ENCODE results near the gene GLOD5. TPM values are rescaled to one million over a fixed set of nuclear protein-coding genes. Genes with fewer than 3 reads are reported as not detected.

GLOD5 gene
- total RNA-seq, 1 experiment from 2014 or later: not detected

GRCh38 chrX:48737940-48738339 lies 23.6 kb upstream of the GLOD5 start:
- H3K36me3 ChIP-seq (replicated peaks; ENCODE audit: control insufficient read depth, insufficient read depth, low read length): no peaks in the 10 kb centered on the region

DNA sequence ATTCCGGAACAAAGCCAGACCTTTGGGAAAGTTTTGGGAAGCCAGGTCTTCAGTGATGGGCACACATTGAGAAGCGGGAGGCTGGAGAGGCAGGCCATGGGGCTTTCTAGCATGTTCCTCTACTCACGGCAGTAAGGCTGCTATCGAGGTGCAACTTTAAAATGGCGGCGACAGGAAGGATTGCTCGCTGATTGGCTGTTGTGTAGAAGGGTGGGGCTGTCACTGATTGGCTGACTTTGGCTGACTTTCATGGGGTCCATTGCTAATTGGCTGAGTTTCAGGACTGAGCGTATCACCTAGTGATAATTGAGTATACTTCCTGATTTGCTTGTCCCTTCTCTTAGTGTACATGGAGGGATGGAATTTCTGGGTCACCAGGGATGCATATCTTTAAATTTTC lies 19.7 kb upstream of the GLOD5 start:
- Histone ChIP-seq H3K36me3 (replicated peaks; ENCODE audit: control insufficient read depth, insufficient read depth, low read length) (no peaks in the 10 kb centered on the region), H3K27me3 (ENCODE audit: control insufficient read depth, insufficient read depth, low read length) (no peaks in the 10 kb centered on the region), H3K4me3 (ENCODE audit: insufficient read depth, low read depth, low read length) (no peak overlapping the region)
- no peak for DNase-seq

More at GRCh38 chrX:48737940-48738339, 23.6 kb upstream of the GLOD5 start:
- Histone ChIP-seq H3K27me3 (ENCODE audit: control insufficient read depth, insufficient read depth, low read length) (no peaks in the 10 kb centered on the region), H3K4me3 (ENCODE audit: insufficient read depth, low read depth, low read length) (peak overlapping the region; percentile 59)
- DNase-seq: no peak

DNA sequence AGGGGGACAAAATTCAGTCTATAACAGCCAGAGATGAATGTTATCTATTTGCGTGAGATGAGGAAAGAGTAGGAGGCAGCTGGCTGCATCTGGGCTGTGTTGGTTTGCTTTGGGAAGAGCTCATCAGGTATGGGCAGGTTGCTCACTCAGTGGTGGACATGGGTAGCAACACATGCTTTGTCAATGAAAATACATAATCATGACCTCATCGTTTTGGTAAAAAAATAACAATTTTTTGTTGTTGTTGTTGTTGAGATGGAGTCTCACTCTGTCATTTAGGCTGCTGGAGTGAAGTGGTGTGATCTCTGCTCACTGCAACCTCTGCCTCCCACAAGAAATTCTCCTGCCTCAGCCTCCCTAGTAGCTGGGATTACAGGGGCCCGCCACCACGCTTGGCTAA lies 16.3 kb upstream of the GLOD5 start:
- no peak for DNase-seq
- Histone ChIP-seq H3K27me3 (ENCODE audit: control insufficient read depth, insufficient read depth, low read length) (no peaks in the 10 kb centered on the region), H3K4me3 (ENCODE audit: insufficient read depth, low read depth, low read length) (no peak overlapping the region), H3K36me3 (replicated peaks; ENCODE audit: control insufficient read depth, insufficient read depth, low read length) (no peaks in the 10 kb centered on the region)

- Histone ChIP-seq H3K36me3 (replicated peaks; ENCODE audit: control insufficient read depth, insufficient read depth, low read length) (no peaks in the 10 kb centered on the region), H3K27me3 (ENCODE audit: control insufficient read depth, insufficient read depth, low read length) (no peaks in the 10 kb centered on the region), H3K4me3 (ENCODE audit: insufficient read depth, low read depth, low read length) (no peak overlapping the region)
- peak; percentile 40 for DNase-seq
These were observed 14.0 kb upstream of the GLOD5 start for GRCh38 chrX:48747415-48748016.

- no peak for DNase-seq
- Histone ChIP-seq H3K4me3 (ENCODE audit: insufficient read depth, low read depth, low read length) (no peak overlapping the region), H3K27me3 (ENCODE audit: control insufficient read depth, insufficient read depth, low read length) (no peaks in the 10 kb centered on the region), H3K36me3 (replicated peaks; ENCODE audit: control insufficient read depth, insufficient read depth, low read length) (no peaks in the 10 kb centered on the region)
These were observed 12.4 kb upstream of the GLOD5 start for GRCh38 chrX:48749182-48749581.

GRCh38 chrX:48751343-48751742 lies 10.2 kb upstream of the GLOD5 start:
- DNase-seq: no peak
- H3K36me3 ChIP-seq (replicated peaks; ENCODE audit: control insufficient read depth, insufficient read depth, low read length): no peaks in the 10 kb centered on the region
- no peak overlapping the region for H3K4me3 ChIP-seq (ENCODE audit: insufficient read depth, low read depth, low read length)
- no peaks in the 10 kb centered on the region for H3K27me3 ChIP-seq (ENCODE audit: control insufficient read depth, insufficient read depth, low read length)

- Histone ChIP-seq H3K4me3 (ENCODE audit: insufficient read depth, low read depth, low read length) (no peak overlapping the region), H3K27me3 (ENCODE audit: control insufficient read depth, insufficient read depth, low read length) (no peaks in the 10 kb centered on the region), H3K36me3 (replicated peaks; ENCODE audit: control insufficient read depth, insufficient read depth, low read length) (no peaks in the 10 kb centered on the region)
- DNase-seq: no peak
These were observed 9.0 kb upstream of the GLOD5 start for GRCh38 chrX:48752498-48752897.

DNA sequence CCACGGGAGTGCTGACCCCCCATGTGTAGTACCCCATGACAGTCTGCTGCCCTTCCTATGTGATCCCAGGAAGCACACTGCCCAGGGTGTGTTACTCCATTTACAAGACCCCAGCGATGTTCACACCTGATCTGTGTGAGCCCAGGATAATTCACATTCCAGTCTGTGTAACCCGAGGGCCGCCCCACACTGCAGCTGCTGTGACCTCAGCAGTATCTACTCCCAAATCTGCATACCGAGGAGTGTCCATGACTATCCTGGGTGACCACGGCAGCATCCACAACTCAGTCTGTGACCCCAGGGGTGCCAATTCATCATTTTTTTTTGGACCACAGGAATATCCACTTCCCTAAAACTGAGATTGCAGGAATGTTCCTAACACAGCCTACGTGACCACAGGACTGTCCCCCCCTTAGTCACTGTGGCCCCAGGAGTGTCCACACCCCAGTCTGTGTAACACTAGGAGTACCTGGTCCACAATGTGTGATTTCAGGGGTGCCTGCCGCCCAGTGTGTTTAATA lies 7.8 kb upstream of the GLOD5 start:
- DNase-seq: no peak
- no peak overlapping the region for H3K4me3 ChIP-seq (ENCODE audit: insufficient read depth, low read depth, low read length)
- H3K27me3 ChIP-seq (ENCODE audit: control insufficient read depth, insufficient read depth, low read length): no peaks in the 10 kb centered on the region
- H3K36me3 ChIP-seq (replicated peaks; ENCODE audit: control insufficient read depth, insufficient read depth, low read length): no peaks in the 10 kb centered on the region

- Histone ChIP-seq H3K27me3 (ENCODE audit: control insufficient read depth, insufficient read depth, low read length) (no peaks in the 10 kb centered on the region), H3K4me3 (ENCODE audit: insufficient read depth, low read depth, low read length) (no peak overlapping the region), H3K36me3 (replicated peaks; ENCODE audit: control insufficient read depth, insufficient read depth, low read length) (no peaks in the 10 kb centered on the region)
- DNase-seq: no peak
These were observed 7.3 kb upstream of the GLOD5 start for GRCh38 chrX:48754238-48754637.

GRCh38 chrX:48769230-48769629 lies 7.7 kb downstream of the GLOD5 start:
- H3K36me3 ChIP-seq (replicated peaks; ENCODE audit: control insufficient read depth, insufficient read depth, low read length): no peaks in the 10 kb centered on the region

DNA sequence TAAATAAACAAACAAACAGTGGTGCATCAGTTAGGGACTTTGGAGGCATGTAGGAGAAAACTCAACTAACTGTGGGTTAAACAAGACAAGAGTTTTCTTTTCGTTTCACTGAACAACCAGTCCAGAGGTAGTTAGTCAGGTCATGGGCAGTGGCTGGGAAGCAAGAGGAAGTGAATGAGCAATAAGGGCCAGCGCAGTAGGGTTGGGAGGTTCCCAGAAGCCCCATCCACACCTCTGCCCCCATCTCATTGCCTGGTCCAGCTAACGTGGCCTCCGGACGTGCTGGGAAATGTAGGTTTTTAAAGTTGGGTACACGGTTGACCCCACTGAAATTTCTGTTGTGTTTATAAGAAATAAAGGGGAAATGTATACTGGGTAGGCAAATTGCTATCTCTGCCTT lies 8.7 kb downstream of the GLOD5 start:
- Histone ChIP-seq H3K36me3 (replicated peaks; ENCODE audit: control insufficient read depth, insufficient read depth, low read length) (no peaks in the 10 kb centered on the region), H3K27me3 (ENCODE audit: control insufficient read depth, insufficient read depth, low read length) (no peaks in the 10 kb centered on the region), H3K4me3 (ENCODE audit: insufficient read depth, low read depth, low read length) (no peak overlapping the region)
- no peak for DNase-seq

More at GRCh38 chrX:48769230-48769629, 7.7 kb downstream of the GLOD5 start:
- no peak for DNase-seq
- Histone ChIP-seq H3K27me3 (ENCODE audit: control insufficient read depth, insufficient read depth, low read length) (no peaks in the 10 kb centered on the region), H3K4me3 (ENCODE audit: insufficient read depth, low read depth, low read length) (no peak overlapping the region)

DNA sequence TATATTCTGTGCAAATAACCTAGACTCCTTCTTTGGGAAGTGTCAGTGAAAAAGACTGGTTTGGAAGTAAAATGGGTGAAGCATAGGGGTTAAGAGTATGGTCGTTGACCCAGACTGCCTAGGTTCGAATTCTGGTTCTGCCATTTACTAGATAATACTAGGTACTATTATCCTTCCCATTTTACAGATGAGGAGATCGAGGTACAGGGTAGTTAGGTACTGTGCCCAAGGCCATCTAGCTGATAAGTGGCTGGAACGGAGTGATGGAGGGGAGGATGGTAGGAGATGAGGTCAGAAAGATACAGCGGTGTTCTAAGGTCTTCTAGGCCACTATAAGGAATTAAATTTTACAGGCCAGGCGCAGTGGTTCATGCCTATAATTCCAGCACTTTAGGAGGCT lies 11.1 kb downstream of the GLOD5 start:
- no peak for DNase-seq
- no peaks in the 10 kb centered on the region for H3K27me3 ChIP-seq (ENCODE audit: control insufficient read depth, insufficient read depth, low read length)
- H3K4me3 ChIP-seq (ENCODE audit: insufficient read depth, low read depth, low read length): no peak overlapping the region
- H3K36me3 ChIP-seq (replicated peaks; ENCODE audit: control insufficient read depth, insufficient read depth, low read length): no peaks in the 10 kb centered on the region

DNA sequence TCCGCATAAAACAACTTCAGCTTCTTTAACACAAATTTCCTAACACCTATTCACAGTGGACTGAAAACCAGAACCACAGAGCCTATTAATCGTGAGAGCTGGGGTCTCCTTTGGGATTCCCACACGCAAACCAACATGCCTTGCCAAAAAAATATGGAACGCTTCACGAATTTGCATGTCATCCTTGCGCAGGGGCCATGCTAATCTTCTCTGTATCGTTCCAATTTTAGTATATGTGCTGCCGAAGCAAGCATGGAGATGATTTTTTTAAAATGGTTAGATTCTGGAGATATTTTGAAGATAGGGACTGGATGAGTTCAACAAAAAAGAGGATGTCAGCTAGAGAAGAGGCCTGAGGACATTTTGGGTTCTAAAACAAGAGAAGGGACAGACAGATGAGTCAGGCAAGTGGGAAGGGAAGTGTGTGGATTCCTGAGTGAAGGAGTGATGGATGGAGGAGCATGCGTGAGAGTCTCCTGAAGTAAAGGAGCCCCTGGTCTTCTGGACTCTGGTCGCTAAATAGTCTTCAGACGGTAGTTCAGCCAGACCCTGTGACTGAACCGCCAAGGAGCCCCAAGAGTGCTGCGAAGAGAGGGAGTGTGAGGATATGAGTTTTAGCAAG lies 15.4 kb downstream of the GLOD5 start:
- DNase-seq: no peak
- no peaks in the 10 kb centered on the region for H3K36me3 ChIP-seq (replicated peaks; ENCODE audit: control insufficient read depth, insufficient read depth, low read length)
- no peaks in the 10 kb centered on the region for H3K27me3 ChIP-seq (ENCODE audit: control insufficient read depth, insufficient read depth, low read length)
- H3K4me3 ChIP-seq (ENCODE audit: insufficient read depth, low read depth, low read length): no peak overlapping the region

DNA sequence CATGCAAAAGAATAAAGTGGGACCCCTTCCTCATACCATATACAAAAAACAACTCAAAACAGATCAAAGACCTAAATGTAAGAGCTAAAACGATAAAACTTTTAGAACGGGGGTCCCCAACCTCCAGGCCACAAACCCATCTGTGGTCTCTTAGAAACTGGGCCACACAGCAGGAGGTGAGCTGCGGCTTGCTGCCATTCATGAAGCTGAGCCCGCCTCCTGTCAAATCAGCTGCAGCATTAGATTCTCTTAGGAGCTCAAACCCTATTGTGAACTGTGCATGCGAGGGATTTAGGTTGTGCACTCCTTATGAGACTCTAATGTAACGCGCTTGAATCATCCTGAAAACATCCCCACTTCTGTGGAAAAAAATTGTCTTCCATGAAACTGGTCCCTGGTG lies 17.9 kb downstream of the GLOD5 start:
- DNase-seq: no peak
- H3K27me3 ChIP-seq (ENCODE audit: control insufficient read depth, insufficient read depth, low read length): no peaks in the 10 kb centered on the region
- H3K4me3 ChIP-seq (ENCODE audit: insufficient read depth, low read depth, low read length): no peak overlapping the region
- no peaks in the 10 kb centered on the region for H3K36me3 ChIP-seq (replicated peaks; ENCODE audit: control insufficient read depth, insufficient read depth, low read length)

DNA sequence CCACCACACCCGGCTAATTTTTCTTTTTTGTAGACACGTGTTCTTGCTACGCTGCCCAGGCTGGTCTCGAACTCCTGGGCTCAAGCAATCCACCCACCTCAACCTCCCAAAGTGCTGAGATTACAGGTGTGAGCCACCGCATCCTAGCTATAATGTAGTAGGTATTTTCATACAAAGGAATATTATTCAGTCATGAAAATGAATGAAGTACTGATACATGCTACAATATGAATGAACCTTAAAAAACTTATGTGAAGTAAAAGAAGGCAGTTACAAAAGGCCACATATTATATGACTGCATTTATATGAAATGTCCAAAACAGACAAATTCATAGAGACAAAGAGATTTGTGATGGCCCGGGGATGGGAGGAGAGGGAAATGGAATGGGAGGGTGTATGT lies 20.2 kb downstream of the GLOD5 start:
- no peaks in the 10 kb centered on the region for H3K27me3 ChIP-seq (ENCODE audit: control insufficient read depth, insufficient read depth, low read length)
- DNase-seq: no peak
- H3K36me3 ChIP-seq (replicated peaks; ENCODE audit: control insufficient read depth, insufficient read depth, low read length): no peaks in the 10 kb centered on the region
- no peak overlapping the region for H3K4me3 ChIP-seq (ENCODE audit: insufficient read depth, low read depth, low read length)

All from H7 (cell line).